A673 (cell line): ENCODE data around the gene SLC47A2.

Experiments used
- CTCF ChIP-seq: fragments of 300-800, 200-600 bp; sonication (generic); conservative IDR thresholded peaks from 2 replicates; pipeline ENCODE4 v1.5.1; 2017; ENCODE audit warnings: low read depth, mild to moderate bottlenecking, antibody characterized with exemption, low read length, moderate library complexity, mixed read lengths
- EZH2 ChIP-seq: fragments of 200-600 bp; sonication (generic); IDR thresholded peaks from 2 replicates; pipeline ENCODE4 v1.6.1; 2017; ENCODE audit warnings: borderline replicate concordance, low read depth, mild to moderate bottlenecking, mixed read lengths, antibody characterized with exemption, low read length; ENCODE audit not compliant: poor library complexity, severe bottlenecking

GRCh38 chr17:19766016-19766415, 49.6 kb upstream of the SLC47A2 start:
- TF ChIP-seq CTCF (no peak), EZH2 (no peak)
